Ecto neural progenitor cell (in vitro differentiated cells): ENCODE results near the gene EIF2B1.
"Not testable (repeated sequence)": the region's sequence is repeated elsewhere in the genome, so short reads cannot be mapped to it uniquely, and the experiment has no call there.

Experiments
- DNase-seq: peaks from one replicate; pipeline ENCODE4 v3.0.0-alpha.2; 2018; ENCODE audit warnings: low spot score

The EIF2B1 gene

DNA sequence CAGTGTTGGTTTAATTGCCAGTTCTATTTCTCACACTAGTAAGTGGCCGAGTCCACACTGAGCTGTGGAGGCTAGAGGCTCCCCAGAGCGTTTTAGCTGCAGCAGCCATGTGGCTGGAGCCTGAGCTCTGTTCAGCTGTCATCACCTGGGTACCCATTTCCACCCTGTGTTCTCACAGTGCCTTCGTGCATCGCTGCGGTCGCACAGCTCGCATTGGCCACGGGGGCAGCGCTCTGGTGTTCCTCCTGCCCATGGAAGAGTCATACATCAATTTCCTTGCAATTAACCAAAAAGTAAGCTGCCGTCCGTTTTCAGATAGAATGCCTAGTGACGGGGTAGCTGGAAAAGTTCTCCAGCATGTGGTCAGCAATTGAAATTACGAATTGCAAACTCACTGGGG, 15.9 kb downstream of the EIF2B1 start:
- DNase-seq: no peak

GRCh38 chr12:123617144-123617543, 16.3 kb downstream of the EIF2B1 start:
- no peak for DNase-seq

- DNase-seq: no peak
Measured at GRCh38 chr12:123614531-123614930, 19.0 kb downstream of the EIF2B1 start.

- no peak for DNase-seq
Measured at GRCh38 chr12:123614110-123614509, 19.4 kb downstream of the EIF2B1 start.

DNA sequence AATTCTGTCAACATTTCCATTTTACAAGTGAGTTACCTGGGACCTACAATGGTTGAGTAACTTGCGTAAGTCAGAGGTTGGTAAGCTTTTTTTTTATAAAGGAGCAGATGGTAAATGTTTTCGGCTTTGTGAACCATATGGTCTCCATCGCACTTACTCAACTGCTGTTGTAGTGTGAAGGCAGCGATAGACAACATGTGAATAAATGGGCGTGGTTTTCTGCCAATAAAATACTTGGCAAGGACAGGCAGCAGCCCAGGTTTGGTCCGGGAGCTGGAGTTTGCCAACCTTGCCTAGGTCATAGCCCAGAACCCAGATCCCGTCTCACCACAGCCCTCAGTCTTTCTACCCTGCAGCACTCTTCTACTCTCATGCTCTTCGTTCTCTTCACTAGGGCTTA, 25.3 kb downstream of the EIF2B1 start:
- no peak for DNase-seq

DNA sequence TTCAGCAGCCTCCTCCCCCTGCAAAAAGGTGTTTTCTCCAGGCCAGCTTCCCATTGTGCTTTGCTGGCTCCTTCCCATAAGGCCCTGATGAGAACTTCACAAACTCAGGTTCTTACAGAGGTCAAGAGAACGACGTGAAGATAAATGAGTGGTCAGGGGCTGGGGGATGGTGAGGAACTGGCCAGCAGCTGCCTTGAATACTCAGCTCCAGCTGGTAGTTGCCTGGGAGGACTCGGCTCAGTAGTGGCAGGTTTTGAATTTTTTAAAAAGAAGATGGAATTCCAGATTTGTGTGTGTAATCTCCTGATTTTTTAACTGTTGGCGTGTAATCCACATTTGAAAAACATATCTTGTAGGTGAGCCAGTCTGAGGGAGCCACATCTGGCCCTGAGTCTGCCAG, 25.7 kb downstream of the EIF2B1 start:
- DNase-seq: no peak

- not testable (repeated sequence) for DNase-seq
Measured at GRCh38 chr12:123603495-123603894, 30.0 kb downstream of the EIF2B1 start.

DNA sequence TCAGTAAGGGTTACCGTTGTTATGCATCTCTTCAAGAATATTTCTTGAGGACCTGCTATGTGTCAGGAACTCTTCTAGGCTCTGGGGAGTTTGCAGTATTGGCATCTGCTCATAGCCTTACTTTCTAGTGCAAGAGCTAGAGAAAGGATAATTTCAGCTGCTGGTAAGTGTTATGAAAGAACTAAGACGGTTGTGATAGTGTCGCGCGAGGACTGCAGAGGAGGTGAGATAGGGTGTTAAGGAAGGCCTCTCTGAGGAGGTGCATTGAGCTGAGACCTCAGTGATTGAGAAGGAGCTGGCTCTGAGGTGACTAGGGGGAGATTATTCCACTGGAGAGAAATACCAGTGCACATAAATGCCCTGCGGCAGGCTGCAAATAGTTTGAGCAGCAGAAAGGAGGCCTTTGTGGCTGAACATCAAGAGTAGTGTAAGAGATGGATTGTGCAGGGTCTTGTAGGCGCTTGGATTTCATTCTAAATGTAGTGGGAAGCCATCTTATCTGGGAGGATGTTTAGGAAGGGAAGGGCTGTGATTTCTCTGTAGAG, 30.8 kb downstream of the EIF2B1 start:
- DNase-seq: no peak

DNA sequence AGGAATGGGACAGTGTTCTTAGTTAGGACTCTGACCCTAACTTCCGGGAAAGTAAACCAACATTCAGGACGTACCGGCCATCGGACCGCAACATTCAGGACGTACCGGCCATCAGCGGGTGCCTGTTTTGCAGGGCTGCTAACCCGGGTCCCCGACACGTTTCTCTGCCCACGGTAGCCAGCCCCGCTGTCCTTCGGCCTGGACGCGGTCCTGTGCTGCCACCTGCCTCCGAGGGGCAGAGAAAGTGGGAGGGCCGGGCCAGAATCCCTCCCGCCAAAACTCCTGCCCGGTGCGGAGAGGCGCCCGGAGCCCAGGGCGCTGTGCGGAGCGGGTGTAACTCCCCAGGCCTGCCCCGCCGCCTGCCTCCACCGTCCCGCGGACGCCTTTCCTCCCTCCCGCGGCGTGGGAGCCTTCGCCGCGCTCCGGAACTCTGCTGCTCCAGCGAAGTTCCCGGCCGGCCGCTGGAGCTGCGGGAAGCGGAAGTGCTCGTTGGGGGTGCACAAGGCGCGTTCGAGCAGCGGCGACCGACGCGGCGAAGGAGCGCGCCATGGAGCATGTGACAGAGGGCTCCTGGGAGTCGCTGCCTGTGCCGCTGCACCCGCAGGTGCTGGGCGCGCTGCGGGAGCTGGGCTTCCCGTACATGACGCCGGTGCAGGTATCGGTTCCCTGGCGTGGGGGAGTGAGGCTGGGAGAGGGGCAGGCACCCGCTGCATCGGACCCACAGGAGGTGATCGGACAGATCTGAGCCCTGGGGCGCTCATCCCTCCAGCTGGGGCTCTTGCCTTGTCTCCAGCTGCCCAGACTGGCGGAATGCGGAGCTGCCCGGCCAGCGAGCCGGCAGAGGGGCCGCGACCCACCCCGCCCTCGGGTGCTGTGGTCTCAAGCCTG, 31.6 kb downstream of the EIF2B1 start, which contains the start of gene DDX55:
Gene DDX55, plus strand, starts transcription at position 498 of the 888 bp plus-strand sequence. Its CDS starts 50 bp downstream, at position 548.
- DNase-seq: peak; percentile 94

GRCh38 chr12:123599721-123600120, 33.8 kb downstream of the EIF2B1 start:
- DNase-seq: no peak

GRCh38 chr12:123599310-123599709, 34.2 kb downstream of the EIF2B1 start:
- no peak for DNase-seq

- DNase-seq: no peak
Measured at GRCh38 chr12:123598522-123598921, 35.0 kb downstream of the EIF2B1 start.

DNA sequence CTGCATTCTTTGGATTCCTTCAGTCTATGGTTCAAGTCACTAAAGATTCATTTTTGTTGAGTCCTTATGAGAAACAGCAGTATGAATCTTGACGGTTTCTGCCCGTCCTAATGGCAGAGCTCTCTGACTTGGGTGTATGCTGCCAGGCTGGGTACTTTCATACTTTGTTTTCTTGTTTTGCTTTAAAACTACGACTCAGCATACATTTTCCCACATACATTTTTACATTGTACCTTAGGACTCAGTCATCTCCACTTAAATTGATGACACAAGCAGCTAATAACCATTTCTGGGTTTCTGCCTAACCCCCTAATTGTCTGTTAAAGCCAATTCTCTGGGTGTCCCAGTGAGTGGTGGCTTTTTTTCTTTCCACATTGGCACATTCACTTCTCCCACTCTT, 36.4 kb downstream of the EIF2B1 start:
- no peak for DNase-seq

DNA sequence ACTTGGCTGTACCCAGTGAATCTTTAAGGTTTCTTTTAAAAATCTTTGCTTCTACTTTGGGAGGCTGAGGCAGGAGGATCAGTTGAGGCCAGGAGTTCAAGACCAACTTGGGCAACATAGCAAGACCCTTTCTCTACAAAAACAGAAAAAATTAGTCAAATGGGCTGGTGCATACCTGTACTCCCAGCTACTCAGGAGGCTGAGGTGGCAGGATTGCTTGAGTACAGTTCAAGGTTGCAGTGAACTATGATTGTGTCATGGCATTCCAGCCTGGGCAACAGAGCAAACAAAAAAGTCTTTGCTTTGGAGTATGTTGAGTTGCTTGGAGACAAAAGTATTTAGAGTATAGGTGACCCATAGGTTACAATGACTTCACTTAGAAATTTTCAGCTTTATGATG, 37.8 kb downstream of the EIF2B1 start:
- DNase-seq: no peak

- DNase-seq: no peak
Measured at GRCh38 chr12:123591702-123592481, 41.6 kb downstream of the EIF2B1 start.

GRCh38 chr12:123580772-123581171, 52.7 kb downstream of the EIF2B1 start:
- DNase-seq: no peak

DNA sequence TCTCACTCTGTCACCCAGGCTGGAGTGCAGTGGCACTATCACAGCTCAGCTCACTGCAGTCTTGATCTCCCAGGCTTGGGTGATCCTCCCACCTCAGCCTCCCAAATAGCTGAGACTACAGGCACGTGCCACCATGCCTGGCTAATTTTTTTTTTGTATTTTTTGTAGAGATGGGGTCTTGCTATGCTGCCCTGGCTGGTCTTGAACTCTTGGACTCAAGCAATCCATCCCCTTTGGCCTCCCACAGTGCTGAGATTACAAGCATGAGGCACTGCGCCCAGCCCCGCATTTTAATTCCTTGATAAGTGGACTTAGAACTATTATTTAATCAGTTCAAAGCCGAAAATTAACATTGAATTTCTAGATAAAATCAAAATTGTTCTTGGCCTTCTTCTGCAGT, 54.7 kb downstream of the EIF2B1 start:
- not testable (repeated sequence) for DNase-seq

- no peak for DNase-seq
Measured at GRCh38 chr12:123578243-123578642, 55.2 kb downstream of the EIF2B1 start.

- DNase-seq: no peak
Measured at GRCh38 chr12:123576611-123577010, 56.9 kb downstream of the EIF2B1 start.

GRCh38 chr12:123573870-123574269, 59.6 kb downstream of the EIF2B1 start:
- DNase-seq: no peak

- no peak for DNase-seq
Measured at GRCh38 chr12:123572391-123572790, 61.1 kb downstream of the EIF2B1 start.

DNA sequence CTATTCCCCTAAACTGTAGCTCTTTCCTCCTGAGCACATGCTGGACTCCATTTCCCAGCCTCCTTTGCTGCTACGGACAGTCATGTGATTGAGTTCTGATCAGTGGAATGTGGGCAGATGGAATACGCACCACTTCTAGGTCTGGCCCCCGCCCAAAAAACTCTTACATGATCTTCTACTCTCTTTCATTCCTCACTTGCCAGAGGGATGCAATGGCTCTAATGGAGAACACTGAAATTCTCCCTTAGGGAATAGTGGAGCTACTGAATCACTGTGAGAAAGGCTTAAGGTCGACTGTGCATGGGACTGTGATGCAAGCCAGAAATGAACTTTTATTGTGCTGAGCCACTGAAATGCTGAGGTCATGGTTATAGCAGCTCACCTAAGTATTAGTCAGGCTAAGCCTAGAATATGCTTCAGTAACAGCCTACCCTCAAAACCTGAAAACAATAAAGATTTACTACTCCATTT, 62.1 kb downstream of the EIF2B1 start:
- DNase-seq: peak; percentile 65
